ENCODE measurements around the gene CH25H.
"Not testable (repeated sequence)": the region's sequence is repeated elsewhere in the genome, so short reads cannot be mapped to it uniquely, and the experiment has no call there.

The CH25H gene

GRCh38 chr10:89191301-89191700 lies 15.8 kb downstream of the CH25H start:
- DNase-seq = not testable (repeated sequence)

GRCh38 chr10:89189211-89189734 lies 17.8 kb downstream of the CH25H start:
- DNase-seq = no peak

- no peak for DNase-seq
Observed at GRCh38 chr10:89185658-89186057, 21.5 kb downstream of the CH25H start.

- DNase-seq = no peak
Observed at GRCh38 chr10:89184638-89185037, 22.5 kb downstream of the CH25H start.

- DNase-seq = no peak
Observed at GRCh38 chr10:89183571-89183970, 23.5 kb downstream of the CH25H start.

- DNase-seq = no peak
Observed at GRCh38 chr10:89182894-89183293, 24.2 kb downstream of the CH25H start.

GRCh38 chr10:89175816-89176215 lies 31.3 kb downstream of the CH25H start:
- DNase-seq = no peak

GRCh38 chr10:89173075-89173474 lies 34.0 kb downstream of the CH25H start:
- DNase-seq = no peak

GRCh38 chr10:89171996-89172395 lies 35.1 kb downstream of the CH25H start:
- DNase-seq = no peak

GRCh38 chr10:89171263-89171872 lies 35.7 kb downstream of the CH25H start:
- no peak for DNase-seq

- not testable (repeated sequence) for DNase-seq
Observed at GRCh38 chr10:89168354-89168900, 38.7 kb downstream of the CH25H start.

GRCh38 chr10:89167915-89168314 lies 39.2 kb downstream of the CH25H start:
- no peak for DNase-seq

- DNase-seq = no peak
Observed at GRCh38 chr10:89165923-89166322, 41.2 kb downstream of the CH25H start.

GRCh38 chr10:89164920-89165319 lies 42.2 kb downstream of the CH25H start:
- no peak for DNase-seq

GRCh38 chr10:89164080-89164479 lies 43.0 kb downstream of the CH25H start:
- DNase-seq = no peak

- no peak for DNase-seq
Observed at GRCh38 chr10:89163265-89163995, 43.7 kb downstream of the CH25H start.

GRCh38 chr10:89162596-89162995 lies 44.5 kb downstream of the CH25H start:
- no peak for DNase-seq

GRCh38 chr10:89160339-89160738 lies 46.8 kb downstream of the CH25H start:
- no peak for DNase-seq

GRCh38 chr10:89159761-89160160 lies 47.4 kb downstream of the CH25H start:
- no peak for DNase-seq

GRCh38 chr10:89159316-89159715 lies 47.8 kb downstream of the CH25H start:
- no peak for DNase-seq

- no peak for DNase-seq
Observed at GRCh38 chr10:89158446-89158845, 48.7 kb downstream of the CH25H start.

- no peak for DNase-seq
Observed at GRCh38 chr10:89156161-89156835, 50.8 kb downstream of the CH25H start.

Data from NCI-H1436 treated with DMSO at 0.1 percent for 48 hours (cell line).